Natural killer cell (primary cell): ENCODE results near the gene DLEC1. TPM values are rescaled to one million over a fixed set of nuclear protein-coding genes. Genes with fewer than 3 reads are reported as not detected.

Source experiments
- ATAC-seq, 3 donors: fragments of 150-1000 bp in 2 of 3; fragments of 200-7000 bp in 1 of 3; cut with Tn5 transposase; 1 replicate in 1 of 3; 2 replicates in 2 of 3; pipeline ENCODE4 v1.10.0; 2021; ENCODE audit warnings: mild to moderate bottlenecking in 2 of 3, moderate library complexity in 2 of 3
- DNase-seq, 2 donors: peaks; one replicate each; pipeline versions ENCODE4 v3.0.0 to v3.0.0-alpha.2; 2013 to 2021; ENCODE audit warnings: mixed read lengths in 1 of 2
- H3K27ac ChIP-seq: one replicate; pipeline ENCODE4 v1.5.1; 2013; ENCODE audit warnings: mild to moderate bottlenecking, low read length
- H3K27me3 ChIP-seq: one replicate; pipeline ENCODE4 v1.6.1; 2013; ENCODE audit warnings: low read length; ENCODE audit not compliant: control insufficient read depth, insufficient read depth
- H3K36me3 ChIP-seq: one replicate; pipeline ENCODE4 v1.6.1; 2013; ENCODE audit warnings: low read length; ENCODE audit not compliant: control insufficient read depth, insufficient read depth
- H3K4me1 ChIP-seq: one replicate; pipeline ENCODE4 v1.6.1; 2013; ENCODE audit warnings: low read length; ENCODE audit not compliant: control insufficient read depth, insufficient read depth
- H3K4me3 ChIP-seq: one replicate; pipeline ENCODE4 v1.5.1; 2013; ENCODE audit warnings: low read length
- H3K9me3 ChIP-seq: one replicate; pipeline ENCODE4 v1.6.1; 2013; ENCODE audit warnings: low read length; ENCODE audit not compliant: control insufficient read depth, insufficient read depth
- H3K27ac Mint-ChIP-seq, 2 donors: one replicate each; pipeline ENCODE4 v1.8.0; 2022; ENCODE audit warnings: mild to moderate bottlenecking in 2 of 2, mixed read lengths in 2 of 2, moderate library complexity in 1 of 2
- H3K27me3 Mint-ChIP-seq, 2 donors: one replicate each; pipeline ENCODE4 v1.8.0; 2022; ENCODE audit warnings: low read depth in 2 of 2, mixed read lengths in 2 of 2
- H3K36me3 Mint-ChIP-seq: one replicate; pipeline ENCODE4 v1.8.0; 2022; ENCODE audit warnings: mixed read lengths
- H3K4me1 Mint-ChIP-seq, 2 donors: one replicate each; pipeline ENCODE4 v1.8.0; 2022; ENCODE audit warnings: mixed read lengths in 2 of 2
- H3K4me3 Mint-ChIP-seq: one replicate; pipeline ENCODE4 v1.8.0; 2022; ENCODE audit warnings: mild to moderate bottlenecking, moderate library complexity, mixed read lengths
- H3K9me3 Mint-ChIP-seq, 2 donors: one replicate each; pipeline ENCODE4 v1.8.0; 2022; ENCODE audit warnings: mixed read lengths in 2 of 2
- WGBS: methylation state at CpG from one replicate; pipeline ENCODE4 v1.1.7; 2013; ENCODE audit warnings: missing lambda C conversion rate; ENCODE audit not compliant: insufficient coverage; 5-methylcytosine and 5-hydroxymethylcytosine counted together
- intact Hi-C: fragments of 100-400 bp; cut with micrococcal nuclease; formaldehyde crosslinking; loops from one replicate; pipeline ENCODE4 v1.14.2; 2022
- total RNA-seq, 4 donors: library from RNA; stranded (reverse); fragments of 120-200 nt in 1 of 4; gene quantifications; one replicate each; pipeline versions ENCODE4 v1.2.3 to v1.2.4, GENCODE V29; 2013 to 2022
- TF ChIP-seq, protein P1 (sequence below): fragments of 200-600 bp; IDR thresholded peaks from one replicate; pipeline ENCODE4 v1.8.0; 2022; ENCODE audit warnings: antibody characterized with exemption

DLEC1 gene
- total RNA-seq, 3 donors from 2014 or later (not counting 1 experiment from before 2014, with no cell fraction given): 6.1 to 7.5 (median 7.0) TPM

- H3K36me3 ChIP-seq: peaks cover 21% of the 10 kb centered on the region
- Mint-ChIP-seq H3K27ac (peak overlapping the region in 1 of 2 donors; percentile 96), H3K36me3 (no peaks in the 10 kb centered on the region), H3K27me3 (no peaks in the 10 kb centered on the region), H3K9me3 (no peaks in the 10 kb centered on the region), H3K4me3 (no peak overlapping the region), H3K4me1 (peaks cover 30 to 59% of the 10 kb centered on the region in 2 donors)
- H3K4me3 ChIP-seq: no peak overlapping the region
- H3K4me1 ChIP-seq: peaks cover 32% of the 10 kb centered on the region
- DNase-seq (no peak), ATAC-seq (no peak)
- 99% methylated on average over 6 of the region's 6 CpGs for WGBS
- no peaks in the 10 kb centered on the region for H3K9me3 ChIP-seq
- TF ChIP-seq, protein P1, sequence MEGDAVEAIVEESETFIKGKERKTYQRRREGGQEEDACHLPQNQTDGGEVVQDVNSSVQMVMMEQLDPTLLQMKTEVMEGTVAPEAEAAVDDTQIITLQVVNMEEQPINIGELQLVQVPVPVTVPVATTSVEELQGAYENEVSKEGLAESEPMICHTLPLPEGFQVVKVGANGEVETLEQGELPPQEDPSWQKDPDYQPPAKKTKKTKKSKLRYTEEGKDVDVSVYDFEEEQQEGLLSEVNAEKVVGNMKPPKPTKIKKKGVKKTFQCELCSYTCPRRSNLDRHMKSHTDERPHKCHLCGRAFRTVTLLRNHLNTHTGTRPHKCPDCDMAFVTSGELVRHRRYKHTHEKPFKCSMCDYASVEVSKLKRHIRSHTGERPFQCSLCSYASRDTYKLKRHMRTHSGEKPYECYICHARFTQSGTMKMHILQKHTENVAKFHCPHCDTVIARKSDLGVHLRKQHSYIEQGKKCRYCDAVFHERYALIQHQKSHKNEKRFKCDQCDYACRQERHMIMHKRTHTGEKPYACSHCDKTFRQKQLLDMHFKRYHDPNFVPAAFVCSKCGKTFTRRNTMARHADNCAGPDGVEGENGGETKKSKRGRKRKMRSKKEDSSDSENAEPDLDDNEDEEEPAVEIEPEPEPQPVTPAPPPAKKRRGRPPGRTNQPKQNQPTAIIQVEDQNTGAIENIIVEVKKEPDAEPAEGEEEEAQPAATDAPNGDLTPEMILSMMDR: no peak
- no peaks in the 10 kb centered on the region for H3K27me3 ChIP-seq
- H3K27ac ChIP-seq: no peak overlapping the region
- intact Hi-C loops: no loop called here
These were observed 38.6 kb upstream of the DLEC1 start for GRCh38 chr3:38000242-38000916.

DNA sequence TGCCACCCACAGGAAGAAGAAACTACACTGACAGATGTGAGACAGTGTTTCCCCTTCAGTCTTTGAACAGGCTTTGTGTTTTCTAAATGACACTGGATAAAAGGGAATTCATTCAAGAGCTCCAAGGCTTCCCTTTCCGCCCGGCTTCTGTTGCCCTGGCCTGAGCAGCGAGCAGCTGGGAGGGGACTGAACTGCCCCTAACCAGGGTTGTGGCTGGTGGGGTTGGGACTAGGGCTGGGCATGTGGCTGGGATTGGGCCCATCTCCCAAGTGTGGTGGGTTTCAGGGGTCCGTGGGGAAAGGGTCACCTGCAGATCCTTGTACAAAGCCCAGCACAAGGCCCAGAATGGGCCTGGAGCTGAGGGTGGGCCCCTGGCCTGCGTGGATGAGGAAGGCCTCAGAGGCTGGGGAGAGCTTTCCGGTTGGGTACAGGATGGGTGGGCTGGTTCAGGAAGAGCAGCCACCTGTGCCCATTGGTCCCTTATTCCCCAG lies 38.0 kb upstream of the DLEC1 start:
- Mint-ChIP-seq H3K27ac (no peak overlapping the region), H3K4me1 (peaks cover 25 to 55% of the 10 kb centered on the region in 2 donors)

GRCh38 chr3:38001456-38002081 lies 37.4 kb upstream of the DLEC1 start:
- Mint-ChIP-seq H3K4me3 (no peak overlapping the region), H3K27ac (no peak overlapping the region), H3K27me3 (no peaks in the 10 kb centered on the region), H3K9me3 (no peaks in the 10 kb centered on the region), H3K36me3 (no peaks in the 10 kb centered on the region), H3K4me1 (peaks cover 22 to 50% of the 10 kb centered on the region in 2 donors)
- no peak overlapping the region for H3K27ac ChIP-seq
- no peak overlapping the region for H3K4me3 ChIP-seq
- 92% methylated on average over 9 of the region's 9 CpGs for WGBS
- TF ChIP-seq, protein P1: no peak
- H3K36me3 ChIP-seq: peaks cover 30% of the 10 kb centered on the region
- no peak for DNase-seq
- no peaks in the 10 kb centered on the region for H3K9me3 ChIP-seq
- intact Hi-C loops: no loop called here
- ATAC-seq: no peak
- H3K27me3 ChIP-seq: no peaks in the 10 kb centered on the region
- peaks cover 26% of the 10 kb centered on the region for H3K4me1 ChIP-seq

More for the DNA sequence above, 38.0 kb upstream of the DLEC1 start:
- Histone ChIP-seq H3K27ac (no peak overlapping the region), H3K4me1 (peaks cover 26% of the 10 kb centered on the region), H3K36me3 (peaks cover 24% of the 10 kb centered on the region), H3K9me3 (no peaks in the 10 kb centered on the region), H3K27me3 (no peaks in the 10 kb centered on the region), H3K4me3 (no peak overlapping the region)
- no peak for ATAC-seq
- Mint-ChIP-seq H3K4me3 (no peak overlapping the region), H3K9me3 (no peaks in the 10 kb centered on the region), H3K36me3 (no peaks in the 10 kb centered on the region), H3K27me3 (no peaks in the 10 kb centered on the region)
- no peak for DNase-seq
- intact Hi-C loops: no loop called here
- TF ChIP-seq, protein P1: no peak
- 95% methylated on average over 6 of the region's 6 CpGs for whole genome bisulfite sequencing
